Stimulated activated CD4-positive, alpha-beta T cell treated with anti-CD3 and anti-CD28 coated beads, TNF-alpha, amount 100 ng/mL, for 24 hours (primary cell): Measurements from ENCODE around the gene CNST.
"Not testable (repeated sequence)": the region's sequence is repeated elsewhere in the genome, so short reads cannot be mapped to it uniquely, and the experiment has no call there.

Source experiments
- DNase-seq, 3 experiments: peaks; one replicate each; pipeline ENCODE4 v3.0.0-alpha.2; 2020; ENCODE audit warnings: low read depth in 3 of 3

Gene CNST

GRCh38 chr1:246617768-246618167, 51.5 kb downstream of the CNST start:
- DNase-seq: no peak

- DNase-seq: no peak
Measured at GRCh38 chr1:246618240-246618808, 52.1 kb downstream of the CNST start.

- no peak for DNase-seq
Measured at GRCh38 chr1:246622035-246622652, 55.9 kb downstream of the CNST start.

- no peak for DNase-seq
Measured at GRCh38 chr1:246624091-246624490, 57.8 kb downstream of the CNST start.

GRCh38 chr1:246629030-246629429, 62.8 kb downstream of the CNST start:
- no peak for DNase-seq

GRCh38 chr1:246629976-246630375, 63.7 kb downstream of the CNST start:
- no peak for DNase-seq

GRCh38 chr1:246631426-246631825, 65.2 kb downstream of the CNST start:
- no peak for DNase-seq

- no peak for DNase-seq
Measured at GRCh38 chr1:246632281-246633168, 66.3 kb downstream of the CNST start.

- not testable (repeated sequence) for DNase-seq
Measured at GRCh38 chr1:246634659-246635058, 68.4 kb downstream of the CNST start.

GRCh38 chr1:246638941-246639655, 72.8 kb downstream of the CNST start:
- no peak for DNase-seq

GRCh38 chr1:246639732-246640131, 73.5 kb downstream of the CNST start:
- DNase-seq: no peak

- DNase-seq: no peak
Measured at GRCh38 chr1:246640747-246641146, 74.5 kb downstream of the CNST start.

- no peak for DNase-seq
Measured at GRCh38 chr1:246641394-246641793, 75.1 kb downstream of the CNST start.

GRCh38 chr1:246642719-246643118, 76.5 kb downstream of the CNST start:
- DNase-seq: no peak

GRCh38 chr1:246647113-246647512, 80.9 kb downstream of the CNST start:
- no peak for DNase-seq

- DNase-seq: no peak
Measured at GRCh38 chr1:246647513-246647912, 81.3 kb downstream of the CNST start.

GRCh38 chr1:246651012-246651695, 84.9 kb downstream of the CNST start:
- no peak for DNase-seq

- DNase-seq: no peak
Measured at GRCh38 chr1:246658567-246658966, 92.3 kb downstream of the CNST start.

- no peak for DNase-seq
Measured at GRCh38 chr1:246659594-246660140, 93.4 kb downstream of the CNST start.

- no peak for DNase-seq
Measured at GRCh38 chr1:246661451-246661850, 95.2 kb downstream of the CNST start.

GRCh38 chr1:246667773-246668172, 101.5 kb downstream of the CNST start:
- no peak for DNase-seq
